ENCODE data around the gene POLR2C.

Gene POLR2C

DNA sequence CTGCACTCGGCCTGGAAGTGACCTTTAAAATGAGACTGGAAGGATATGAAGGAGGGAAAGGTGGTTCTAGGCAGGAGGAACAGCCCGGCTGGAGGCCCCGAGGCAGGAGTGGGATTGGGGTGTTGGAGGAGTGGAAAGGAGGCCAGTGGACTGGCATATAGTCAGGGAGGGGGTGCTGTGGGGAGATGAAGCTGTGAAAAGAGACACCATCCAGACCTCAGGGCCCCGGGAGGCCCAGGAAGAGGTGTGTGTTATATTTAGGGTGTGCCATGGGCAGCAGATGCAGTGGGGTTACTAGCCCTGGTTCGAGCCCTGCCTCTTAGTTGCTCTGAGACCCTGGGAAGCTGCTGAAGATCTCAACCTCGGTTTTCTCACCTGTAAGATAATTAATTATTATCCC lies 42.7 kb downstream of the POLR2C start:
- TF ChIP-seq, protein P1, sequence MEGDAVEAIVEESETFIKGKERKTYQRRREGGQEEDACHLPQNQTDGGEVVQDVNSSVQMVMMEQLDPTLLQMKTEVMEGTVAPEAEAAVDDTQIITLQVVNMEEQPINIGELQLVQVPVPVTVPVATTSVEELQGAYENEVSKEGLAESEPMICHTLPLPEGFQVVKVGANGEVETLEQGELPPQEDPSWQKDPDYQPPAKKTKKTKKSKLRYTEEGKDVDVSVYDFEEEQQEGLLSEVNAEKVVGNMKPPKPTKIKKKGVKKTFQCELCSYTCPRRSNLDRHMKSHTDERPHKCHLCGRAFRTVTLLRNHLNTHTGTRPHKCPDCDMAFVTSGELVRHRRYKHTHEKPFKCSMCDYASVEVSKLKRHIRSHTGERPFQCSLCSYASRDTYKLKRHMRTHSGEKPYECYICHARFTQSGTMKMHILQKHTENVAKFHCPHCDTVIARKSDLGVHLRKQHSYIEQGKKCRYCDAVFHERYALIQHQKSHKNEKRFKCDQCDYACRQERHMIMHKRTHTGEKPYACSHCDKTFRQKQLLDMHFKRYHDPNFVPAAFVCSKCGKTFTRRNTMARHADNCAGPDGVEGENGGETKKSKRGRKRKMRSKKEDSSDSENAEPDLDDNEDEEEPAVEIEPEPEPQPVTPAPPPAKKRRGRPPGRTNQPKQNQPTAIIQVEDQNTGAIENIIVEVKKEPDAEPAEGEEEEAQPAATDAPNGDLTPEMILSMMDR (IDR thresholded peaks at IDR 0.05; ENCODE audit: low read depth, low read length, missing control alignments) = no peak
- Histone ChIP-seq H3K27me3 (replicated peaks) (no peaks in the 10 kb centered on the region), H3K27ac (no peak overlapping the region), H3K4me3 (ENCODE audit: low read depth, low read length) (no peak overlapping the region), H3K36me3 (replicated peaks) (no peaks in the 10 kb centered on the region)
- in situ Hi-C loops (cut with HindIII; ENCODE audit: low pct_ligation_motif_present, low sequenced_read_pairs) = no loop called here
- no peak for DNase-seq

DNA sequence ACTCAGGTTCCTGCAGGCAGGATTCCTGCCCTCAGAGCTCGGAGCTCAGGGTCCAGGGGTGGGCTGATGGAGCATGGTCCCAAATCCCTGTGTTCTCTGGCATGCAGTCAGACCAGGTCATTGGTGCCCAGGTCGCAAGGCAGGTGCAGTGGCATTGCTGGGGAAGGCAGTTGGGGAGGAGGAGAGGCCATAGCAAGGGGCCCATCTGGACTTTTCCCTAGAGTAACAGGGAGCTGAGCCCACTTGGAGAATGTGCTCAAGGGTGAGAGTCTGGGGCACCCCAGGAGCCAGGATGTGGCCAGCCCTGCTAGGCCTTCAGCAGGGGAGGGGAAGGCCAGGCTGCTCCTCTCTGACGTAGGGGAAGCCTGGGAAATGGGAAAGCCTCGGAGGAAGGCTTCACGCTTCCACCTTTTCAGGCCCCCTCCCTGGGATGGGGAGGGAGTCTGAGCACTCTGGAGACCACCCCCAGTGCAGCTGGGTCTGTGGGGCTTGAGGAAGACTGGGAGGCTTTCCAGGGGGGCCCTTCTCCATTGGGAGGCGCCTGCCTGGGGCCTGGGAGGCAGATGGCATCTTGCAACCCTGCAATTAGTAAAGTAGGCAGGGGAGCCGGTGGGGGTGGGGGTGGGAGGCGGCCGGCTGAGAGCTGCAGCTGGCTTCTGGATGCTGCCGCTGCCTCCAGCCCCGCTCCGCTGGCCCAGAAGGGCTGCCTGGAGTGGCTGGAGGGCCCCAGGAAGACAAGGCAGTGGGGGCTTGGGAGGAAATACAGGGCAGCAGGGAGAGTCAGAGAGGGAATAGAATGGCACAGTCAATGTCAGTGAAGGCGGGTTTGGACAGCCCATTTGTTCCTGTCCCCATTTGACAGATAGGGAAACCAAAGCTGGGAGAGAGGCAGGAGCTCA lies 44.9 kb downstream of the POLR2C start:
- Histone ChIP-seq H3K4me3 (ENCODE audit: low read depth, low read length) (no peak overlapping the region), H3K36me3 (replicated peaks) (no peaks in the 10 kb centered on the region), H3K27ac (no peak overlapping the region), H3K27me3 (replicated peaks) (no peaks in the 10 kb centered on the region)
- in situ Hi-C loops (cut with HindIII; ENCODE audit: low pct_ligation_motif_present, low sequenced_read_pairs) = no loop called here
- DNase-seq = no peak
- TF ChIP-seq, protein P1 (IDR thresholded peaks at IDR 0.05; ENCODE audit: low read depth, low read length, missing control alignments) = no peak

DNA sequence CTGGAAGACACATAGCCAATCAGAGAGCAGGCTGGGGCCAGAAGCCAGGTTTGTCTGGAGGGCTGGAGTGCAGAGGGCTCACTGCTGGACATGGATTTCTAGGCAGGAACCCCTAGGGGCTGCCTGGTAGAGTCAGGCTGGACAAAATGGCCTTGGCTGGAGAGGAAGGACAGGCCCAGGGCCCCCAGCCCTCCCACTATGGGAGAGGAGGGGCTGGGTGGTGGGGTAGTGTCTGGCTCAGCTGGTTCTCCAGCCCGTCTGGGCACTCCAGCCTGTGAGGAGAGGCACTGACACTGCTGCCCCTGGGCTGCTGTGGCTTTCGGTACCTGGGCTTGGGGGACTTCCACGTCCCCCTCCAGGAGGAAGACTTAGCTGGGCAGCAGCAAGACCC lies 45.6 kb downstream of the POLR2C start:
- in situ Hi-C loops (cut with HindIII; ENCODE audit: low pct_ligation_motif_present, low sequenced_read_pairs) = no loop called here
- Histone ChIP-seq H3K27me3 (replicated peaks) (no peaks in the 10 kb centered on the region), H3K36me3 (replicated peaks) (no peaks in the 10 kb centered on the region), H3K27ac (no peak overlapping the region), H3K4me3 (ENCODE audit: low read depth, low read length) (no peak overlapping the region)
- TF ChIP-seq, protein P1 (IDR thresholded peaks at IDR 0.05; ENCODE audit: low read depth, low read length, missing control alignments) = no peak
- no peak for DNase-seq

DNA sequence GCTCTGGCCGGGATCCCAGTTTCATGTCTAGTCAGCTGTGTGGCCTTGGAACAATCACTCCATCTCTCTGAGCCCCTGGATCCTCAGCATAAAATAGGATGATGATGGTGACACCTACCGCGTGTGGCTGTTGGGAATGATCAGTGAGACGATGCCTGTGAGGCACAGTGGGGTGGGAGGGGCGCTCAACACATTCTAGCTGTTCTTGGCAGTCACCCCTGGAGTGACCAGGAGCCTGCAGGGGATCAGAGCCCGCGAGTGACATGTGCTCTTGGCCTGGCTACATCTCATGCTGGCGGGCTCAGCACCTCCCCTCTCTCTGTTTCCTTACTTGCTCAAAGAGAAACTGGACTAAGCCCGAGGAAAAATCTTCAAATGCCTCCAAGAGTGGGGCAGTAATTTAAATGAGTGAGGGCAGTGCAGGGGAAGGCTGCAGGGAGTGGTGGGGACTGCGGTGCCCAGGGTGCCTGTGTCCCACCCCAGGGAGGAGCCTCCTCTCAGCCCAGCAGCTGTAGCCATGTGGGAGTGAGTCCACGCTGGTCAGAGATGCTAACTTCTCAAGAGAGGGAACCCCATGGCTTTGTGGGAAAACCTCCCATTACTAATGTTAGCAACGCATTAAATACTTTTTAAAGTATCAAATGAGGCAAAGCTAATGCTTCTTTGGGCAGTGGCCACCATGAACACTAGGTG lies 46.9 kb downstream of the POLR2C start:
- in situ Hi-C loops (cut with HindIII; ENCODE audit: low pct_ligation_motif_present, low sequenced_read_pairs) = no loop called here
- H3K4me3 ChIP-seq (ENCODE audit: low read depth, low read length) = no peak overlapping the region

DNA sequence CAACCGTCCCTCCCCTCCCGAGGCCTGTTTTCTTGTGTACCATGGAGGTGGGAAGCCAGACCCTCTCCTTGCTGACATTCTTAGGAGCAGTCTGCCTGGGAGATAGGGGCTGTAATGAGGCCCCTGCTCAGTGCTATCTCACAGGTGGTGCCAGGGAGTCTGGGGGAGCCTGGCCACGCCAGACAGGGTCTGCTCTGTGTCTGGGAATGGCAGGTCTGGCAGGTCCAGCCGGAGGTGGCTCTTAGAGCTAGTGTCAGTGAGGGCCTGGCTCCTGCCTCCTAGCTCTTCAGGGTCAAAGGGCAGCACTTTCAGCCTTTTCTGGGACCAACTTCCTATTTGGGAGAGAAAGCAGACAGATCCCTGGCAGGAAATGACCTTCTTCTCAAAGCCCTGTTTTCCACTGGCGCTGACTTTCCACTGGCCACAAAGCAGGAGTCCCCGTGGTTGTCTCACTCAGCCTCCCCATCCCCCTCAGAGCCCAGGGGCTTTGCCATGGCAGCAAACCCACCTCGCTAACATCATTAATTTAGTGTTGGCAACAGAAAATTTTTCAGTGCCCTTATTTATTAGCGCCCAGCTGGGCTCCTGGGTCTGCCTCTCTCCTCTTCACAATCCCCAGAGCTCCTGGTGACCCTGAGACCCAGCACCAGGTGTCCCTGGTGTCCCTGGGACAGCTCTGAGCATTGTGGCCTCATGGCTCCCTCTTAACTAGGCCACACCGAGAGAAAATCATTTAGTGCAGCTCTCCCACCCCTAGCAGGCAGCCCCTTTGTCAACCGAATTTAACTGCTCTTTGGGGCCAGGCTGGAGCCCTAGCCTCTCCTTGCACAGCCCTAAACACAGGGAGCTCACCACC lies 47.8 kb downstream of the POLR2C start:
- DNase-seq = no peak
- in situ Hi-C loops (cut with HindIII; ENCODE audit: low pct_ligation_motif_present, low sequenced_read_pairs) = no loop called here
- TF ChIP-seq, protein P1 (IDR thresholded peaks at IDR 0.05; ENCODE audit: low read depth, low read length, missing control alignments) = no peak

More for the DNA sequence above, 46.9 kb downstream of the POLR2C start:
- no peaks in the 10 kb centered on the region for H3K36me3 ChIP-seq (replicated peaks)
- TF ChIP-seq, protein P1 (IDR thresholded peaks at IDR 0.05; ENCODE audit: low read depth, low read length, missing control alignments) = no peak
- H3K27me3 ChIP-seq (replicated peaks) = no peaks in the 10 kb centered on the region
- no peak overlapping the region for H3K27ac ChIP-seq
- no peak for DNase-seq

More for the DNA sequence above, 47.8 kb downstream of the POLR2C start:
- Histone ChIP-seq H3K4me3 (ENCODE audit: low read depth, low read length) (no peak overlapping the region), H3K27me3 (replicated peaks) (no peaks in the 10 kb centered on the region), H3K27ac (no peak overlapping the region), H3K36me3 (replicated peaks) (no peaks in the 10 kb centered on the region)
